Cerebellar nuclear complex (tissue), 1 donor: ENCODE data around the gene NCOA1.
"Not testable (repeated sequence)": the region's sequence is repeated elsewhere in the genome, so short reads cannot be mapped to it uniquely, and the experiment has no call there.

Experiments
- DNase-seq, 2 experiments: peaks; one replicate each; lab custom pipeline; 2025; lab: John Stamatoyannopoulos, UW

NCOA1 gene

GRCh38 chr2:24477229-24477628 is 13.8 kb upstream of the NCOA1 start:
- DNase-seq: no peak

GRCh38 chr2:24478243-24478642 is 12.8 kb upstream of the NCOA1 start:
- DNase-seq: no peak

DNA sequence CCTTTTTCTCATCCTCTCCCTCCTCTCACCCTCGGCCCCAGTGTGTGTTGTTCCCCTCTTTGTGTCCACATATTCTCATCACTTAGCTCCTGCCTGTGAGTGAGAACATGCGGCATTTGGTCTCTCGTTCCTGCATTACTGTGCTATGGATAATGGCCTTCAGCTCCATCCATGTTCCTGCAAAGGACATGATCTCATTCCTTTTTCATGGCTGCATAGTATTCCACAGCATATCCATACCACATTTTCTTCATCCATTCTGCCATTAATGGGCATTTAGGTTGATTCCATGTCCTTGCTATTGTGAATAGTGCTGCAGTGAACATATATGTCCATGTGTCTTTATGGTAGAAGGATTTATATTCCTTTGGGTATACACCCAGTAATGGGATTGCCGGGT is 10.8 kb upstream of the NCOA1 start:
- no peak for DNase-seq

DNA sequence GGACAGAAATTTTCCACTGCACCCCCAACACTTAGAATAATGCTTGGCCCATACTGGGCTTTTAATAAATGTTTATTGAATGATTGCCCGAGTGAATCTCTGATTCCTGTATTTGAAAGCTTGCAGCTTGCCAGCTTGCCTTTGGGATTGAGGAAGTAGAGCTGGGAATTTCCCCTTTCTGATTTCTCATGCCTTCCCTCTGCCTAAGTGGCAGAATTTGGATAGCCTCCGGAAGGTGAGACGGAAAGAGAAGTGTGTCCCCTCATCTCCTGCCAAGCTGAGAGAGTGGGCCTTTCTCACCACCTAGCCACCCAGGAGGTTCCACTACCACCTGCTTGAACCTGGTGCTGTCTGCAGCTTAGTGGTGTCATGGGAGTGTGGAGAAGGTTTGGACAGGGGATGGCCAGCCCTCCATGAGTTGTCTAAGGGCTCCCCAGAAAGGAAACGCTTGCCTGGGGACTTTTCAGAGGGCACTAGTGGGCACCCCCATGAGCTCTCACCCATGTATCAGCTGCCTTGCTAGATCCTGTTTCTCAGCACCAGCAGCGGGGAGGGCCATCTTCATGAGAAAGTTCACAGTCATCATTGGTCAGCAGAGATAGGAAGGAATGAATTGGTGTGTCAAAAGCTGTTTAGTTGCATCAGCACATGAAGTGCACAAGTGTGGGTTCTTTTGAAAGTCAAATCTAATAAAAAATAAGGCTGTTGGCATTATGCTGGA is 8.6 kb upstream of the NCOA1 start:
- no peak for DNase-seq

DNA sequence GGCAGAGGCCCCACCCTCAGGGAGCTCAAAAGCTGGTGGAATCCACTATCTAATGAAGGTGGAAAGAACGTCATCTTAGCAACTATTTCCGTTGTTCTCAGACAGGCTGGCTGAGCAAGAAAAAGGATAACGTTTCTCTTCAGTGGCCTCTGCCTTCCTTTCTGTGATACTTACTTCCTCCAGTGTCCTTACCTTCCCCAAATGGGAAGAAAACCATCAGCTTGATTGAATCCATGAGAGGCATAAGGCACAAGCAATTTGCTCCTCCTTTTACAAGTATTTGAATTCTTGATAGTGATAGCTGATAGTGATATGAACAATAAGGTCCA is 8.1 kb upstream of the NCOA1 start:
- DNase-seq: no peak

- DNase-seq: not testable (repeated sequence)
These were observed 6.4 kb upstream of the NCOA1 start for GRCh38 chr2:24484677-24485076.

DNA sequence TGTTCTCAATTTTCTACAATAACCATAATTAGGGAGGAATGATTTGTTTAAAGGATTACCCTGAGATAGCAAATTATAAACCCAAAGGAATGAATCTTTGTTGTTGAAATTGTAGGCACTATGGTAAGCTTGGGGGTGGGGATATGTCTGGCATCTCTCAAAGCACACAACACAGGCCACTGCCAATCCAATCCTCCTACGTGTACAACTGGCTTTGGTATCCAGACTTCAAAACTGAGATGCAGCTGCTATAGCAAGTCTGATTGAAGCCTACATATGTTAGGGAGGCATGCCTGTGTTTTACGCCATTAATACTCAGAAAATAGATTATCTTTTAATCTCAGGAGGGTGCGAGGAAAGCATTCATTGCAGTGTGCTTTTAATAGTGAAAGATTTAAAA is 5.9 kb upstream of the NCOA1 start:
- DNase-seq: no peak

DNA sequence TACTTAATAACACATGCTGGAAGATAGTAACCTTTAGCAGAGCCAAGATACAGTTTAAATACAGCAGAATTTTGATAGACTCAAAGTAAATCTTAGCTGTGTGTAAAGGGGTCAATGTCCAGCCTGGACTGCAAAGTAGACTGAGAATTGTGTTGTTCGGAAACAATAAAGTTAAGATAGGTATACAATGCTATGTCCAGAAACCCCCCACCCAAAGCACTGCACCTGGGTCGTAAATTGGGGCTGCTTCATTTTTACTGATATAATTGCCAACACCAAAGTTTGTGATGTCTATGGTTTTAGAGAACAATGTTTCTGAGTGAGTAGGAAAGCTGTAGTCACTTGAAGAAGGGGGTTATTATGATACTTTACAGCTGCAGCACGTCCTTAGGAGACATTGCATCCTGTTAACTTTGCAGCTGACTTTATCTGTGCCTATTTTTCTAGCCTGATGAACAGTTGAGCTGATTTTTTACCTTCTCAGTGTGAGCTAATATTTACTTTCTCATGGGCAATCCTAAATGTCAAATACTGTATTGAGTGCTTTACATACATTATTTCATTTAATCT is 4.3 kb upstream of the NCOA1 start:
- DNase-seq: no peak

GRCh38 chr2:24489465-24490180 is 1.4 kb upstream of the NCOA1 start:
- DNase-seq: no peak

DNA sequence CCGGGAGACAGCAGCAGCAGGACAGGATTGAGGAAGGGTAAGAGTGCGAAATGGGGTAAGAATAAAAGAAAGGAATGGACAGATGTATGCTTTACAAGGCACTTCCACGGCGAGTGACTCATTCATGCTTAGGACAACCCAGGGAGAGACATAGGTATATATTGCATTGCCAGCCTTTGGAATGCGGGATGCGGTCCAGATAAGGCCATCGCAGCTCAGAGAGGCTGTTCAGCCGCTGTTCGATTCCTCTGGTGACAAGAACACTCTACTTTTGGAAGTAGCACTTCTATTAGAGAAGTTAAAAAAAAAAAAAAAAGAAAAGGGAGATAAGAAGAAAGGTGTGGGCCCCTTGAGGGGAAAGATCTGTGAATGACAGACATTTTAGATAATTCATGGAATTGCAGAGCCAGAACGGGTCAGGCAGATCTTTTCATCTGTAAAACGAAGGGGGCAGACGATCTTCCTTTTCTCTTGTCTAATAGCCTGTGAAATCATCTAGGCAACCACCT is 819 bp upstream of the NCOA1 start:
- no peak for DNase-seq

GRCh38 chr2:24491542-24492420 is 727 bp downstream of the NCOA1 start:
- no peak for DNase-seq

DNA sequence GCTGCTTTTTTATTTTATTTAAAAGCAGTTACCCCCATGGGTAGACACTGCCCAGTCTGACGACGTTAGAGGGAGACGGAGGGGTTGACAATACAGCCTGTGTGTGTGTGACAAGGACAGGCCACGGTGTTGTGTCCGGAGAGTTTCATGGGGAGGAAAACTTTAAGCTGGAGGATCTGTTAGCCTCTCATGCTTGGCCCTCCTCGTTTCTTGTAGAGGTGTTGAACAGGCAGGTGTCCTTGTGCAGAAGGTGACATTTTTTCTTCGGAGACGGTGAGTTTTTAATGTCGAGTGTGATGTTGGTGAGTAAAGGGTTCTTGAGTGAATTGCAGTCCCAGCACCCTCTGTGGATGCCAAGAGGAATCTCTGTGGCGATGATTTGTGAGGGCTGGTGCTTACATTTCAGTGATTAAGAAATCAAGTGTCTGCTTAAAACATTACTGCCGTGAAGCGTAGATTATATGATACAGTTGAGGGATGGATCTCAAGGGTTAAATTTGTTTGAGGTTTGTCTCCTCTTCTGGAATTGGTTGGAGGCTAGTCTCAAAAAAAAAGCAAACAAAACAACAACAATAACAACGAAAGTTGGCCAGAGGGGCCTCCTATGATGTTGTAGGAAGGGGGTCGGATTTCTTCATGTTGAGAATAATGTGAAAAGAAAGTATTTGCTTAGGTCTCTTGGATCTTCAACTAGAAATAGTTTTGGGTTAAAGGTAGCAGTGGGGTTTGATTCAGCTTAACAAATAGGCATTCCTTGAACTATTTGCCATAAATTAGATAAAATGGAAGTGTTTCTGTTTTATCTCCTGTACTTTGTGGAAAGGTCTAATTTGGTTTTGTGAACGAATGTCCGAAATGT is 1.6 kb downstream of the NCOA1 start:
- DNase-seq: no peak

- DNase-seq: no peak
These were observed 2.7 kb downstream of the NCOA1 start for GRCh38 chr2:24493713-24494112.

- DNase-seq: no peak
These were observed 3.4 kb downstream of the NCOA1 start for GRCh38 chr2:24494410-24494809.

DNA sequence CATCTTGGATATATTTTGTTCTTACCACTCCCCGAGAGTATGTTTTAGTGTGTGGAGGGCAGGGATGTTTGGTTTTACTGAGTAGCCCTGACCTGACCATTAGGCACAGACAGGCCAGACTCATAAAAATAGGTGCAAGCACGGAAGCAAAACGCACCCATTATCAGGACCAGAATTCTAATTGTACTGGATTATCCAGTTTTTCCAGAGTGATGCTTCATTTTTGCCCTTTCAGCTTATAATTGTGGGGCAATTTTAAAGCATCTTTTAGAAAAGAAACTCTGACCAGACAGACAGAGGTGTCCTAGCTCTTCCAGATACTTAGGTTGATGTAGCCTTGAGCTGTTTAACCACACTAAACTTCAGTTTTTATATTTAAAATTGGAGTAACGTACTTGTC is 4.4 kb downstream of the NCOA1 start:
- no peak for DNase-seq

GRCh38 chr2:24496959-24497358 is 5.9 kb downstream of the NCOA1 start:
- DNase-seq: no peak

- DNase-seq: no peak
These were observed 6.6 kb downstream of the NCOA1 start for GRCh38 chr2:24497685-24498084.

DNA sequence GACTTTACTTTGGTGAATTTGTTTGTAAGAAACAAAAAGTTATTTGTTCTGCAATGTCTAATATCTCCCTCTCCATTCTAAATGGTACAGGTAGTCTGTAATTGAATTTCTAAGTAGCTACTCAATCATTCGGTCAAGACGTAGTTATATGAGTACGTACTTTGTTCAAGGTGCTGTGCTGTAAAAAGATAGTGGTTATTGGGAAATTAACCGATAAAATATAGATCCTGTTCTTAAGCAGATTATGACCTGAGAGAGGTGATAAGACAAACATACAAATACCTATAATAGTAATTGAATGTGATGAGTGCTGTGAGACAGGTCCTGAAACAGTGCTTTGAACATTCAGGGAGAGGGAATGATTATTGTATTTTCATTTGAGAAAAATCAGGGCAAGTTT is 7.1 kb downstream of the NCOA1 start:
- no peak for DNase-seq

DNA sequence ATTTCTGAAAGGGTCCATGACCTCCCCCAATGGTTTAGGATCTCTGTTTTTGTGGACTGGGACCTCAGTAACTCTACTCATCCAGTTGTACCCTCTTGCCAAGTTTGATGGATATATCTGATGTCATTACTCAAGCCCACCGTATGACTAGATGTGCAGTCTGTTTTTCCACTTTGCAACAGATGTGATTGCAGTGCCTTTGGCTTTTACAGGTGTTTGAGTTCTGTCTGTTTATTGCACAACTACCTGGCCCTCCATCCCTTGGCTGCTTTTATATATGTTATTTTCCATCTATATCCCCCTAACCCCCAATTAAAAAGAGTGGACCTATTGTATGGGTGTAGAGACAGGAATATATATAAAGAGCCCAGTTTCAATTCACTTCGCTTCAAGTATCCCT is 10.8 kb downstream of the NCOA1 start:
- no peak for DNase-seq

DNA sequence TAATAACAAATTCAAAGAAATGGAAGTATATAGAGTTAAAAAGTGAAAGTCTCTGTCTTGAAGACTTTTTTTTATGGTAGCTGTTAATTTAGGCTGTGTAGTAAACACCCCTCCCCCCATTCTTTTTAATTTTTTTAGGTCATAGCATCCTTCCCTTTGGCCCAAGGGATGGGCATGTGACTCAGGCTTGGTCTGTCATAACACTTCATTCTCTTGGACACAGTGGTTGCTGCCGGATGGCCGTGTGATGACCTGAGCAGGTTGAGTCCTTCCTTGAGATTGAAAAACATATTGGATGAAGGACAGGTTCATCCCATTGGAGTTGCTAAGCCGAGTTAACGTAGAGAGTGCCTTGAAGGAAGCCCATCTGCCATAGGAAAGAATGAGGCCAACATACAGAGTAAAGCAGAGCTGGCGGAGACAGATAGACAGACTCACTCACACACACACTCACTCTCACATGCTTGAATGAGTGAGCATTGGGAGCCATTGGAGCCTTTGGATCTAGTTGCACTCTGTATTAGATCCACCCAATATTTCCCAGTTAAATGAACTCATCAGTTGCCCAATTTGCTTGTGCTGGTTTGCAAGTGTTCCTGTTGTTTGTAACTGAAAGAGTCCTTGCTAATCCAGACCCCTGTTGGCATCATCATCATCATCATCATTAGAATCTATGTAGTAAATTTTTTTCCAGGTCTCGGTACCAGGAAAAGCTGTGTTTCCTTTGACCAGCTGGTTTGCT is 14.7 kb downstream of the NCOA1 start:
- no peak for DNase-seq

DNA sequence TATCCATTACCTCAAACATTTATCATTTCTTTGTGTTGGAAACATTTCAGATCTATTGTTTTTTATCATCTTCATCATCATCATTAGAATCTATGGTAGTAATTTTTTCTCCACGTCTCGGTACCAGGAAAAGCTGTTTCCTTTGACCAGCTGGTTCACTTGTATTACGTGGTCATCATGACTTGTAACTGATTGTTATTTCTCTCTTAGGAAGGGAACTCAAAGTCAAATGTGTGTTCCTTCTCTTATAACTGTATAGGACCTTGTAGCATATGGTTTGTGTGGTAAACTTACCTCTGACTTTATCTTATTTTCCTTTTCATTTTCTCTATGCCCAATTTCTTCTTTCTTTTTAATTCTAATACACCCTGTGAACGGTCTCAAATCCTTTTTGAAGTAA is 16.5 kb downstream of the NCOA1 start:
- no peak for DNase-seq
